ENCODE measurements around the gene UBTD1. TPM values are rescaled to one million over a fixed set of nuclear protein-coding genes. Genes with fewer than 3 reads are reported as not detected.

Gene UBTD1
- total RNA-seq, 4 donors from 2014 or later: 0.70 to 2.5 (median 1.4) TPM; not detected in 1

GRCh38 chr10:97519342-97519741, 20.6 kb downstream of the UBTD1 start:
- no peaks in the 10 kb centered on the region for H3K4me1 ChIP-seq
- no peak for DNase-seq
- no peak overlapping the region for H3K27ac ChIP-seq
- no peaks in the 10 kb centered on the region for H3K9me3 ChIP-seq
- TF ChIP-seq POLR2A (IDR thresholded peaks at IDR 0.05): no peak
- no peak for TF ChIP-seq CTCF (IDR thresholded peaks at IDR 0.05)
- H3K4me3 ChIP-seq: no peak overlapping the region
- no peaks in the 10 kb centered on the region for H3K27me3 ChIP-seq
- H3K36me3 ChIP-seq: no peaks in the 10 kb centered on the region

GRCh38 chr10:97520520-97520919, 21.8 kb downstream of the UBTD1 start:
- Histone ChIP-seq H3K27ac (no peak overlapping the region), H3K27me3 (no peaks in the 10 kb centered on the region)
- TF ChIP-seq CTCF (IDR thresholded peaks at IDR 0.05): no peak
- TF ChIP-seq POLR2A (IDR thresholded peaks at IDR 0.05): no peak

GRCh38 chr10:97520978-97521761, 22.4 kb downstream of the UBTD1 start:
- no peaks in the 10 kb centered on the region for H3K36me3 ChIP-seq
- H3K27me3 ChIP-seq: no peaks in the 10 kb centered on the region
- no peaks in the 10 kb centered on the region for H3K4me1 ChIP-seq
- no peak for DNase-seq
- no peaks in the 10 kb centered on the region for H3K9me3 ChIP-seq
- no peak for TF ChIP-seq POLR2A (IDR thresholded peaks at IDR 0.05)
- TF ChIP-seq CTCF (IDR thresholded peaks at IDR 0.05): no peak
- no peak overlapping the region for H3K4me3 ChIP-seq
- no peak overlapping the region for H3K27ac ChIP-seq

More at GRCh38 chr10:97520520-97520919, 21.8 kb downstream of the UBTD1 start:
- H3K36me3 ChIP-seq: no peaks in the 10 kb centered on the region
- no peaks in the 10 kb centered on the region for H3K4me1 ChIP-seq
- no peaks in the 10 kb centered on the region for H3K9me3 ChIP-seq
- no peak overlapping the region for H3K4me3 ChIP-seq
- DNase-seq: no peak

- H3K9me3 ChIP-seq: no peaks in the 10 kb centered on the region
- H3K27me3 ChIP-seq: no peaks in the 10 kb centered on the region
- no peak for DNase-seq
- no peak overlapping the region for H3K27ac ChIP-seq
- no peak overlapping the region for H3K4me3 ChIP-seq
- TF ChIP-seq CTCF (IDR thresholded peaks at IDR 0.05) (no peak), POLR2A (IDR thresholded peaks at IDR 0.05) (no peak)
- no peaks in the 10 kb centered on the region for H3K36me3 ChIP-seq
- no peaks in the 10 kb centered on the region for H3K4me1 ChIP-seq
Observed at GRCh38 chr10:97522071-97522470, 23.3 kb downstream of the UBTD1 start.

- DNase-seq: no peak
- H3K27ac ChIP-seq: no peak overlapping the region
- no peaks in the 10 kb centered on the region for H3K36me3 ChIP-seq
- no peak overlapping the region for H3K4me3 ChIP-seq
- no peak for TF ChIP-seq CTCF (IDR thresholded peaks at IDR 0.05)
- no peak for TF ChIP-seq POLR2A (IDR thresholded peaks at IDR 0.05)
- H3K27me3 ChIP-seq: no peaks in the 10 kb centered on the region
- no peaks in the 10 kb centered on the region for H3K9me3 ChIP-seq
- H3K4me1 ChIP-seq: no peaks in the 10 kb centered on the region
Observed at GRCh38 chr10:97522937-97523336, 24.2 kb downstream of the UBTD1 start.

Data from Peyer's patch (tissue), 4 donors.